Right renal pelvis (tissue), 4 donors: ENCODE data around the gene VPS41. TPM values are rescaled to one million over a fixed set of nuclear protein-coding genes. Genes with fewer than 3 reads are reported as not detected.
"Not testable (repeated sequence)": the region's sequence is repeated elsewhere in the genome, so short reads cannot be mapped to it uniquely, and the experiment has no call there.

Experiments used
- DNase-seq, 4 donors: peaks; one replicate each; pipeline ENCODE4 v3.0.0-alpha.2; 2013; ENCODE audit warnings: low read depth in 4 of 4, low spot score in 3 of 4, missing footprints in 1 of 4
- polyA plus RNA-seq, 4 donors: library from polyadenylated mRNA; unstranded; fragments of 120-200 nt; gene quantifications; one replicate each; pipeline ENCODE4 v1.2.1, GENCODE V29; 2013; ENCODE audit not compliant: insufficient read length in 4 of 4

VPS41 gene
- polyA plus RNA-seq, 4 donors: 58.6 to 86.0 (median 79.3) TPM

- no peak for DNase-seq
Measured at GRCh38 chr7:38858259-38858884, 50.6 kb downstream of the VPS41 start.

DNA sequence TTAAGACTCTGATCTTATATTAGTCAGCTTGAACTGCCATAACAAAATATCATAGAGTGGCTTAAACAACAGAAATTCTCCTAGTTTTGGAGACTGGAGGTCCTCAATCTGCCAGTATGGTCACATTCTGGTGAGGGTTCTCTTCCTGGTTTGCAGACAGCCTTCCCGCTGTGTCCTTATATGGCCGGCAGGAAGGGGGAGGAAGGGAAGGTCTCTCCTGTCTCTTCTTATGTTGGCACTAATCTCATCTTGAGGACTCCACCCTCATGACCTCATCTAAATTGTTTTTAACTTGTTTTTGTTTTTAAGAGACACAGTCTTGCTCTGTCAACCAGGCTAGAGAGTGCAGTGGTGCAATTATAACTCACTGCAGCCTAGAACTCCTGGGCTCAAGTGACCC lies 53.1 kb downstream of the VPS41 start:
- no peak for DNase-seq

GRCh38 chr7:38855386-38855785 lies 53.6 kb downstream of the VPS41 start:
- DNase-seq: no peak

DNA sequence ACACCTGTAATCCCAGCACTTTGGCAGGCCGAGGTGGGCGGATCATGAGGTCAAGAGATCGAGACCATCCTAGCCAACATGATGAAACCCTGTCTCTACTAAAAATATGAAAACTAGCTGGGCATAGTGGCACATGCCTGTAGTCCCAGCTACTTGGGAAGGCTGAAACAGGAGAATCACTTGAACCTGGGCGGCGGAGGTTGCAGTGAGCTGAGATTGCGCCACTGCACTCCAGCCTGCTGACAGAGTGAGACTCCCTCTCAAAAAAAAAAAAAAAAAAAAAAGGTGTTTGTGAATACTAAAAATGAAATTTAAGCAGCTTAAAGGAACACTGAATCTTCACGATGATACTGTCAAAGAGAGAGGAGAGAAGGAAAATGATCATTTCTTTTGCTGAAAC lies 54.0 kb downstream of the VPS41 start:
- DNase-seq: not testable (repeated sequence)

GRCh38 chr7:38851321-38851720 lies 57.7 kb downstream of the VPS41 start:
- DNase-seq: no peak

DNA sequence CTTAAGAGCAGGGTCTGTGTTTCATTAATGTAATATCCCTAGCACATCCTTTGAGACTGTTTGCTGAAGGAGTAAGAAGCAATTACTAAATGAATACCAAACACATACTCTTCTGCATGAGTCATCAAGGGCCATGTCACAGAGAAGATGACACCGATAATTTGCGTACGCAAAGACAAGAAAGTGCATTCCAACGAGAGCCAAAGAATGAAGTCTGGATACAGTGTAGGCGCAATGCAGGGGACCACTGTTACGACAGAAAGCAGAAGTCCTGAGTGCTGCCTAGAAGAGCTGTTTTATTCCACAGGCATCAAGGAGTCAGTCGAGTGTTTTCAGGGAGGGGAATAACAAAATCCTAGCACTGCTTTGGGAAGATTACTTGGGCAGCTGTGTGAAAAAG lies 62.7 kb downstream of the VPS41 start:
- no peak for DNase-seq

- no peak for DNase-seq
Measured at GRCh38 chr7:38844952-38845563, 63.9 kb downstream of the VPS41 start.

DNA sequence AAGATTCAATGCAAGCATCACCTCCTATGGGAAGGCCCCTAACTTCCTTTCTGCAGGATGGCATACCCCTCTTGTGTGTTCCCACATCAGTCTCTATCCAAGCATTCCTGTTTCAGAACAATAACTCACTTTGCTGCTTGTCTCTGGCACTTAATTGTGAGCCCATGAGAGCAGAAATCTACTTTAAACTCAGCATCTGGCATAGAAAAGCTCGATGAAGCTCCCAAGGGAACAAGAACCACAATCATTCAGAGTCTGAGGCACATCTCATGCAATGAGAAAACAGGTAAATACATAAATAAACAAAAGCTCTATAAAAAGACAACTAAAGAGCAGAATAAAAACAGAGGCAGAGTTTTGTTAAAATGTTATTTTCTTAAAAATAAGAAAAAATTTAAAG lies 66.2 kb downstream of the VPS41 start:
- no peak for DNase-seq

GRCh38 chr7:38840736-38841460 lies 68.1 kb downstream of the VPS41 start:
- DNase-seq: no peak

DNA sequence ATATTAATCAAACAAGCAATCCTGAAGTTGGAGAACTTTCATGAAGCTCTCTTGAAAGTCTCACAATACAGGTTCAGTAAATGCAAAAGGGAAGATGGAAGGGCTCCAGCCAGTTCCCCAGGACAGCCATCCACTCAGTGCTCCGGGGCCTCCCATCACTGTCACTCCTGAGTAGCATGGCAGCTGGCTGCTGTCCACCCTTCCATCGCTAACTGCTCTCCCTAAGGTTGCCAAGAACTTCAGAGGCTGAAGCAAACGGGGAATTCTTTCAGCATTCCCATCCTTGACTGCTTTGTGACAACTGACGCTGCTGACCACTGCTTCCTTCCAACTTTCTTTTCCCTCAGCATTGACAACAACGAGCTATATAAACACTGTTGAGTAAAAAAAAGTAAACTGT lies 69.1 kb downstream of the VPS41 start:
- no peak for DNase-seq

DNA sequence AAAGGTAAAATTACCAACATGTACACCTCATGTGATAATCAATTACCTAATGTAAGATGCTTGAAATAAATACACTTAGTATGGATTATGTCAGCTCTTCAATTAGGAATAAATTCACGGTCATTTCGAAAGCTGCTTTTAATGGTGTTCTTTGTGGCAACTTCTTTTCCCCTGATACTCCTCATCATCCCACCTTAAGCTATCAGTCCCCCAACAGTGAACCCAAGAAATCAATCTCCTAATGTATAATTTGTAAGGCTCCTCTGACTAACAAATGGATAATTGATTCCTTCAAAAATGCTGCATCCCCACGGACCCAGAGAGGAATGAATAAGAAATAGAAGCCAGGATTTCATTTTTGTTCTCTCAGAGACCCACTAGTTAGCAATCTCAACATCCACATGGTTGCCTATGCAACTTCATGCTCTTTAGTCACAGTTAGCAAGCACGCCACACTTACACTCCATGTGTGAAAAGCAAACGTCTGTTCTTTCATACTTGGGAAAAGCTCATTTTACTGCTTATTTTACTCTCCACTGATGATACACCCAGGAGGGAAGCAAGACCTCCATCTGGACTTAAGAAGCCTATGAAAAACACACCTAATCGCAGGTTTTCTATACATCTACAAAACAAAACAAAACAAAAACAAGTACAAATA lies 70.1 kb downstream of the VPS41 start:
- DNase-seq: no peak

GRCh38 chr7:38834357-38834756 lies 74.6 kb downstream of the VPS41 start:
- no peak for DNase-seq

DNA sequence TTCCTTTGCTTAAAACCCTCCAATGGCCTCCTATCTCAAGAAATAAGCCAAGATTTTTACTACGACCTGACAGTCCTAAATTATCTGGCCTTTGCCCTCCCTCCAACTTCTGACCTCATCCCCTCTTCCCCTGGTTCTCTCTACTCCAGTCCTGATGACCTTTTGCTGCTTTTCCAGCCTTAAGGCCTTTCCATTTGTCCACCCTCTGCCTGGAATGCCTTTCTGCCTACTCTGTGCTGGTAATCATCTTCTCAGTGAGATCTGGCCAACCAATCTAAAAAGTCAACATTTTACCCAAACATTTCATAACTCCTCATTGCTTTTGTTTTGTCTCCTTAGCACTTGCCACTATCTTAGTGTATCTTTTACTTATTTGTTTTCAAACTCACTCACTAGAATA lies 75.7 kb downstream of the VPS41 start:
- DNase-seq: no peak

DNA sequence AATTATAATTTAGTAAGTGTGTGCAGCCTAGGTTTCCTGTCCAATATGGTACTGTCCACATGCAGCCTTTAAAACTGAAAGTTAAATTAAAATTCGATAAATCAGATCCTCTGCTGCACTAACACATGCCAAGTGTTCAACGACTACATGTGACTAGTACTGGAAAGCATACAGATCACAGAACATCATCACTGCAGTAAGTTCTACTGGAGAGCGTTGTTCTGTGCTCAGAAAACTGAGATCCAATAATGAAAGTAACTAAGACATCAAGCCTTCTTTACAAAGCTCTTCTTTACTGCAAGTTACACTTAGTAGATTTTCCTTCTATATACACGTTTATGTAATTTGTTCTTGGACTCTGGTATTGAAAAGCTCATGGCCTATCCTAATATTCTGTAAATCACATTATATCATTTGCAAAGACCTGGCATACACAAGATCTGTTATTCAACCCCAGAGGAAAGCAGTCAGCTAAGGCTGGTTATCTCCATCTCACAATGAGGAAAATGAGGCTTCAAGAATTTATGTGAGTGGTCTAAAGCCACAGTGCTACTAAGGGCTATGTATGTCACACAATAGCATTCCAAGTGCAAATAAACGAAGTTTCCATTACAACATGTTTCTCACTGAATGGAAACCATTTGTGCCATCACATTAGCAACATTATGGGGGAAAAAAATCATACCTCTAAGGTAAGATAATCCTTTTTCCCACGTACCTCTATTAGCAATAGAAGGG lies 77.6 kb downstream of the VPS41 start:
- no peak for DNase-seq

DNA sequence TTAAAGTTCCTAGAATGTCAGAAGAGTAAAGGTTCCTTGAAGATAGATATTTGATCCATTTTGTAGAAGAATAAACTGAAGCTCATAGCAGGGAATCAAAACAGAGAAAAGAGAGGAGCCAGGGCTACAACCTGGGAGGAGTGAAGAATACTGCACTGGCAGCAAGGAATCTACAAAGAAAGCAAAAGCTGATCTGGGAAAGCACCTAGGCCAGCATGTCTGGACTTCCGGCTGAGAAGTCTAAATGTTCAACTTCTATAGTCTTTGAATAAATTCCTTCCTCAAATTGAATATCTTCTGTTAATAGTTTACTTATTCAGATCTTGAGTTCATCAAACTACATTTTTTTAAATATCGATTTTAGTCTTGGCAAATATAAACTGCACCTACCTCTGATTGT lies 78.2 kb downstream of the VPS41 start:
- DNase-seq: no peak

DNA sequence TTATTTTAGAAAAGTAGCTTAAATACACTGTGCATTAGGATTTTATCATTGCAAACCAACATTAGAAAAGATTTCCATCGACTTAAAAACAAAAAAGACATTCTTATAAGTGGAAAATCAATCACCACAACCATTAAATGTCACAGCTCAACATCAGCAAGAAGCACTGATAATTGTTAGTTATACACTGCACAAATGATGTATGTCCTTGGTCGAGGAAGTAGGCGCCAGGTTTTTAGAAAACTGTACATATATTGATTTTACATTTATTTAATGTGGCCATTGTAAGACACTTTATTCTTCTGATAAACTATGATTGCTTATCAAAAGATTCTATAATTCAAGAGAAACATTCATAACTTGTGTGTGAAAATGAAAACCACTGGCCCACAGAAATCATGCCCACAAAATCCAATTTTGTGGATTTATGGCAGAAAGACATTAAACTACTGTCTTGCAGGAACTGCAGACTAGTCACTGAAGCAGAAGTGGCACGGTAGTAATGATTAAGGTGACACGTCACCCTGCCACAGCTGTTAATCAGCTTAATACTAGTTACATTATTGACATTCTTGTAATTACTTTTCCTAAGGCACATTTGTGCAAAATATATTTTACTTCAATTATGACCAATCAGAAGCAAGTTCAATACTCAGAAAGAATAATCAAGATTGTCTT lies 79.4 kb downstream of the VPS41 start:
- no peak for DNase-seq

GRCh38 chr7:38828026-38828425 lies 81.0 kb downstream of the VPS41 start:
- DNase-seq: no peak

DNA sequence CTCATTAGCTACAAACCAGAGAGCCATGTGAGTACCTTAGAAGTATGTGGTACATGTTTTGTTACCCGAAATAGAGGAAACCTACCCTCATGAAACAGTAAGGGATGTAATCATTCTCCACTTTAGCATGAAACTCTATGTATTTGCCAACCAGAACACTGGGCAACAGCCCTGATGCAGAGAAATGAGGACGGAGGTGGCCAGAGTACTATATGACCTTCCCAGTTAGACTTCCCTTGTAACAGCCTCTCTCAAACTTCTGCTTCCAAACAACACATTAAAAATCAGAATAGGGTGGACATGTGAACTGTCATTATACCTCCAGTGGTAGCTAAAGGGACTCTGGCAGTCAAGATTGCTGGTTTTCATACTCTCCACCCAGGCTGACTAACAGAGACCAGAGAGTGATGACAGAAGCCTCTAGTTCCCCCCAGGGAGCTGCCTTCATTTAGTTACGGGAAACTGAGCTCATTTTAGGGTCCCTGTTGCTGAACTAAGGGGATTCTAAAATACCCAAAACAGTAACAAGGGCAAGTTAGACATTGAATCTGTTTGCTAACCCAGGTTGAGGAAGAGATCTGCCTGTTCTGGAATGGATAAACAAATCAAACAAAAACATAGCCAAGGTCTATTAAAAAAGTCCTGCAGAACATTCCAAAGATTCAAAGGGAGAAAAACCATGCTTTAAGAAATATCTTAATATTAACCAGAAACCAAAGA lies 83.1 kb downstream of the VPS41 start:
- no peak for DNase-seq

- no peak for DNase-seq
Measured at GRCh38 chr7:38824948-38825347, 84.0 kb downstream of the VPS41 start.

DNA sequence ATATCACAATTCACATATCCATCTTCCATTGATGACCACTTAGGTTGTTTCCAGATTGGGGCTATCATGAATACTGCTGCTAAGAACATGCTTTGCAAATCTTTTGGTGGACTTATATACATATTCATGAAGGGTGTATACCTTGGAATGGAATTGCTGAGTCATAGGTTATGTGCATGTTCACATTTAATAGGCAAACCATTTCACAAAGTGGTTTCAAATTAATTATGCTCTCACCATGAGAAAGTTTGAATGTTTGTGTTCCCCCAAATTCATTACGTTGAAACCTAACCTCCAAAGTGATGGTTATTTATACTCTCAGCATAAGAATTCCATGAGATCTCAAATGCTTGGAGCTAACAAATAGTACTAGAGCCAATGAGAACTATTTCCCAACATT lies 86.4 kb downstream of the VPS41 start:
- no peak for DNase-seq
